ENCODE measurements around the gene CYP8B1.

CYP8B1 gene

DNA sequence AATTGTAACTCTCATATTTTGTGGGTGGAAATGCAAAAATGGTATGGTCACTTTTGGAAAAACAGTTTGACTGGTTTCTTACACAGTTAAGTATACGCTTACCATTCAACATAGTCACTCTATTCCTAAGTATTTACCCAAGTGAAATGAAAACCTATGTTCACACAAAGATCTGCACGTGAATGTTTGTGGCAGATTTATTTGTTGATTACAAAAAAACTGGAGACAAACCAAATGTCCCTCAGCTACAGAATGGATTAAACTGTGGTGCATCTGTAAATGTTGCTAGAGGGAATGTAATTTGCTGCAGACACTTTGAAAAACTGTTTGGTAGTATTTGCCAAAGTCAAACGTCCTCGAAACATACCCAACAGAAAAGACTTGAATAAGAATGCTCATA is 37.1 kb downstream of the CYP8B1 start:
- TF ChIP-seq, protein P1, sequence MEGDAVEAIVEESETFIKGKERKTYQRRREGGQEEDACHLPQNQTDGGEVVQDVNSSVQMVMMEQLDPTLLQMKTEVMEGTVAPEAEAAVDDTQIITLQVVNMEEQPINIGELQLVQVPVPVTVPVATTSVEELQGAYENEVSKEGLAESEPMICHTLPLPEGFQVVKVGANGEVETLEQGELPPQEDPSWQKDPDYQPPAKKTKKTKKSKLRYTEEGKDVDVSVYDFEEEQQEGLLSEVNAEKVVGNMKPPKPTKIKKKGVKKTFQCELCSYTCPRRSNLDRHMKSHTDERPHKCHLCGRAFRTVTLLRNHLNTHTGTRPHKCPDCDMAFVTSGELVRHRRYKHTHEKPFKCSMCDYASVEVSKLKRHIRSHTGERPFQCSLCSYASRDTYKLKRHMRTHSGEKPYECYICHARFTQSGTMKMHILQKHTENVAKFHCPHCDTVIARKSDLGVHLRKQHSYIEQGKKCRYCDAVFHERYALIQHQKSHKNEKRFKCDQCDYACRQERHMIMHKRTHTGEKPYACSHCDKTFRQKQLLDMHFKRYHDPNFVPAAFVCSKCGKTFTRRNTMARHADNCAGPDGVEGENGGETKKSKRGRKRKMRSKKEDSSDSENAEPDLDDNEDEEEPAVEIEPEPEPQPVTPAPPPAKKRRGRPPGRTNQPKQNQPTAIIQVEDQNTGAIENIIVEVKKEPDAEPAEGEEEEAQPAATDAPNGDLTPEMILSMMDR (IDR thresholded peaks at IDR 0.05; ENCODE audit: low read length, missing control alignments) = no peak
- no peak for DNase-seq (ENCODE audit: low read depth)
- no peak overlapping the region for H3K4me3 ChIP-seq (replicated peaks; ENCODE audit: low read depth, low read length)

DNA sequence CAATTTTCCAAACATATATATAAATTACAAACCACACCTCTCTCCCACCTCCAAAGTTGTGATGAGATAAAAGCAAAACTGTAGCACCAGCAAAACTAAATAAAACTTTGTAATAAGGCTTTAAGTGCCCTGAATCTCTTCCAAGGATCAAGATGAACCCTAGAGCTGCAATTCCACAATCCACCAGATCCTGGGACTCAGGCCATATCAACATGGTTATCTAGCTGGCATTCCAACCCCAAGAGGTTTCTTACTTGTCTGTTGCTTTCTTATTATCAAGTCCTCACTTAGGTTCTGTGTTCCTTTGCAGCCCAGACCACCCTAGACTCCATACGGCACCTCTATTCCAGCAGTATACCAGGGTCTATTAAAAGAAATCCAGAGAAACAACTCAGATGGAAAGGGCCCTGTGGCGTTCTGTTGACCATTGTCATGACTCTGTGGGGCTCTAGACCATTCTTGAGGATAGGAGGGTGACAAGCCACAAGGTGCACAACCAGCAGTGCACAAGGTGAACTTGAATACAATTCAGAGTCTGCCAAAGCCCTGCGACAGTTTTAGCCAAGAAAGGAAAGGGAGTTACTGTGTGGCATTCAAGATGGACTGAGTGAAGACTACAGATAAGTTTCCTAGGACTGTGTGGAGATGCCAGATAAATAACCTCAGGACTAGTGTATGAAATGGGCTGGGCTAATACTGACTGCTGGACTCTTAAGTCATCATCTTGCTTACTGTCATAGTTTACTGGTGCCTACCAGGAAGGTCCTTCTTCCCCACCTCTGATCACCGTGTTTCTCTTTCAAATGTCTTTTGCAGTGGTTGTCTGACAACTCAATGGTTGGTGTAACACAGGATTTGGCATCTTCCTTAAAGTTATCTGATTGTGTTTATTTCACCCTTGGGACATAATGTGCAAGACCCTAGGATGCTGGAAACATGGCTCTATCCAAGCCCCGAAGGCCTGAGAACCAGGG is 39.2 kb downstream of the CYP8B1 start:
- DNase-seq (ENCODE audit: low read depth) = no peak
- TF ChIP-seq, protein P1 (IDR thresholded peaks at IDR 0.05; ENCODE audit: low read length, missing control alignments) = no peak
- H3K4me3 ChIP-seq (replicated peaks; ENCODE audit: low read depth, low read length) = no peak overlapping the region

DNA sequence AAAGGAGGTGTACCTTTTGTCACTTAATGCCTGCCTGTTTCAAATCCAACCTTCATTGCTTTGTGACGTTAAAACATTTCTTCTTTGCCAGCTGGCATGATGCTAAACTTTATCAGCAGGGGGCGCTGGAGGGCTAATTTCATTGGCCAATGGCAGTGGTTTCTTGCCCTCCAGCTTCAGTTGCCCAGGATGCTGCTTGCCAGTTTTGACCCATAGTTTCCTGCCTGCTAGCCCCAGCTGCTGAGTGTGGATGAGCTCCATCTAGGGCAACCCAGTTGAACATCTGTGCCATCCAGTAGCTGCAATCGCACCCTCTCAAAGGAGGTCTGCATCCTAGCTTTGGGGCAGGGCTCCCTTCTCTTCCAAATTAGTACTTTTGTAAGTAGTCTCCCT is 44.4 kb downstream of the CYP8B1 start:
- peak; percentile 60 for DNase-seq (ENCODE audit: low read depth)
- no peak overlapping the region for H3K4me3 ChIP-seq (replicated peaks; ENCODE audit: low read depth, low read length)
- TF ChIP-seq, protein P1 (IDR thresholded peaks at IDR 0.05; ENCODE audit: low read length, missing control alignments) = peak; percentile 69

DNA sequence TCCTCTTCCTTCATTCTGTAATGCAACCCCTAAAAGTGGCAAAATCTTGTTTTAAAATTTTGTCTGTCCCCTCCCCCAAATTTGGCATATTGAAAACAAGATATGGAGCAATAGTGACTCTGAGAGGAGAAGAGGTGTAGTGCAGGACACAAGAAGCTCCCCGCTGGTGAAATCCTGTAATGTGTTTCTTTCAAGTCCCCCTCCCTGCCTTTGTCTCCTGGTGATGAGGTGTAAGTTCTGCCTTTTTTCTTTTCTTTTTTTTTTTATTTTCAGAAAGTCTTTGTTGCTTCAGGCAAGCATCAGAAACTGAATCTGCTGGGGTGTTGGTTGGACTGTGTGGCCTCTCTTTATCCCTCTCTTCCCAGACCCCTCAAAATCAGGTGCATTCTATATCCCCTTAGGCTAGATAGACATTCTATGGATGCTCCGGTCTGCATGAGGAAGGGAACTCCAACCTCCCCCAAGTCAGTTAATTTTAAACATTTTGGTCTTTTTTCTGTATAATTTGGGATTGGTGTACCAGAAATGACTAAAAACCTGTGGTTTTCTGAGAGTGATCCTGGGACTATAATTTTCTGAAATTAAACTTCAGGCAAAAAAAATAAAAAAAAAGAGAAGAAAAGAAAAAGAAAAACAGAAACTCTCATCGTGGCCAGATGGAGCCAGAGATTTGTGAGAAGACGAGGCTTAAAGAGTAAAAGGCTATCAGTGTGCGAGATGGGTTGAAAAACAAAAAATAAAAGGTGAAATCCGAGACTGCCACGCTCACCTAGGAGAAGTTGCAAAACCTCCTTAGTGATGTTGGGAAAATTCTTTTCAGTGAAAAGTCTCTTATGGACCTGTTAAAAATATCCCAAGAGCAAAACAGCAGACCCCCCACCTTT is 45.0 kb downstream of the CYP8B1 start:
- peak; percentile 32 for DNase-seq (ENCODE audit: low read depth)
- TF ChIP-seq, protein P1 (IDR thresholded peaks at IDR 0.05; ENCODE audit: low read length, missing control alignments) = peak; percentile 35
- H3K4me3 ChIP-seq (replicated peaks; ENCODE audit: low read depth, low read length) = no peak overlapping the region

DNA sequence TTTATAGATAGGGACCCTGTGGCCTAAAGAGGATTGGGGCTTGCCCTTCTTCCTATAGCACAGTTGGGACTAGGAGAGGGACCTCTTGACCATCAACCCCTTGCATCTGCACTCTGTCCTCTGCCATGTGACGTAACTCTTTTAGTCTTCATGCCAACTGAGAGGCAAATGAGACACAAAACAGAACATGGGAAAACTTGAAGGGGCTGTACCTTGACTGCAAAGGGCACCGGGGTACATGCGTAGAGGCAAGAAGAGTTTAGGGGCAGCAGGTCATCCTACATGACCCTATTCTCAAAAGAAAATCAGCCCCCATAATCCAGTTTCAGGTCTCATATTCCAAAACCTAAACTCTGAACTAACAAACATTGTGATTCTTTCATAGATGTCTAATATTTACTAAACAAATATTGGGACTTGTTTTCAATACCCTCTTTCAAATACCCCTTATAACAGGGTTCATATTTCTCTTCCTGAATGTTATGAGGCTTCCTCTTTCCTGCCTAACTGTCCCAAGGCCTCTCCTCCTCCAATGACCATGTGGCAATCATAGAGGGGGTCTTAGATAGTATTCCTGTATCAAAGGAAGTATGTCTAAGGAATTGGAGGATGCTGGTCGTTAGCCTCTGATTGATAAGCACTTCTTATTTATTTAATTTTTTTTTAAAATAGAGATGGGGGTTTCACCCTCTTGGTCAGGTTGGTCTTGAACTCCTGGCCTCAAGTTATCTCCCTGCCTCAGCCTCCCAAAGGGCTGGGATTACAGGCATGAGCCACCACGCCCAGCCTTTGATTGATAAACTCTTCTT is 45.8 kb downstream of the CYP8B1 start:
- no peak for DNase-seq (ENCODE audit: low read depth)
- TF ChIP-seq, protein P1 (IDR thresholded peaks at IDR 0.05; ENCODE audit: low read length, missing control alignments) = no peak

DNA sequence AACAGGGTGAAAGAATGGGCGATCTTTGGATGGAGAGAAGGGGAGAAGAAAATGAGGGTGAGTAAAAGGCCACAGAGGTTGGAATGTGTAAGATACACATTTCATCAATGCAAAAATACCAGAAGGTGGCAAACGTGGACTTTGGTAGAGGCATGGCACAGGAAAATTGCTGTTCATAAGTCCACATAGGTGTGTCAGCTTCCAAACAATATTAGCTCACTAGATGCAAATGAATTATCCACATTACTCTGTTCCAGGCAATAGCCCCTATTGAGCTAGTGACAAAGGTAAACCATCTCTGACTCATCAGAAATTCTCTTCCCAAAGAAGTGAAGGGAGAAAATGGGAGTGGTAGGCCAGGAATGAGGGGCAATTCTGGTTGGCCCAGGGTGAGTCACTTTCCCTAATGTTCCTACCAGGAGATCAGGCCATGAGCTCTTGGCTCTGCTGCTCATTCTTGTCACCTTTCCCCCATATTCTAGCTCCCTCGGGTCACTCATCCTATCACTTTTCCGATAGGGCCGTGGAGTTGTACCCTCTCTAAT is 46.5 kb downstream of the CYP8B1 start:
- DNase-seq (ENCODE audit: low read depth) = no peak
- H3K4me3 ChIP-seq (replicated peaks; ENCODE audit: low read depth, low read length) = no peak overlapping the region
- TF ChIP-seq, protein P1 (IDR thresholded peaks at IDR 0.05; ENCODE audit: low read length, missing control alignments) = no peak

More for the DNA sequence above, 45.8 kb downstream of the CYP8B1 start:
- H3K4me3 ChIP-seq (replicated peaks; ENCODE audit: low read depth, low read length) = no peak overlapping the region

All from fibroblast of pulmonary artery (primary cell).